BJ (cell line): Measurements from ENCODE around the gene FLG2. TPM values are rescaled to one million over a fixed set of nuclear protein-coding genes. Genes with fewer than 3 reads are reported as not detected.
"Not testable (repeated sequence)": the region's sequence is repeated elsewhere in the genome, so short reads cannot be mapped to it uniquely, and the experiment has no call there.

Experiments used
- CTCF ChIA-PET: fragments of 350-600 bp; formaldehyde crosslinking; extraction: SDS; loops from one replicate; lab custom pipeline; 2021; ENCODE audit warnings: antibody characterized with exemption, inconsistent platforms; lab: Yijun Ruan, JAX
- POLR2A ChIA-PET: fragments of 300-600 bp; sonication (Branson Sonifier 250); formaldehyde crosslinking; extraction: SDS; loops from one replicate; lab custom pipeline; 2021; ENCODE audit warnings: antibody characterized with exemption; lab: Charles Lee
- DNase-seq: peaks from one replicate; pipeline ENCODE4 v3.0.0-alpha.2; 2011; ENCODE audit warnings: low read depth
- H3K27me3 ChIP-seq: 2 replicates; pipeline ENCODE4 v1.6.0; 2011; ENCODE audit warnings: low read length; ENCODE audit not compliant: control insufficient read depth, insufficient read depth
- H3K36me3 ChIP-seq: 2 replicates; pipeline ENCODE4 v1.5.1; 2011; ENCODE audit warnings: low read length; ENCODE audit not compliant: control insufficient read depth, insufficient read depth
- H3K4me3 ChIP-seq: 2 replicates; pipeline ENCODE4 v1.5.1; 2011; ENCODE audit warnings: low read depth, mild to moderate bottlenecking, control low read depth, low read length
- polyA plus RNA-seq: library from polyadenylated mRNA; depleted of rRNA; stranded (reverse); fragments of >200 nt; gene quantifications from 2 replicates; pipeline ENCODE4 v1.2.3, GENCODE V29; 2011; rRNA removed
- small RNA-seq: library from RNA; depleted of rRNA; stranded (forward); fragments of <200 nt; gene quantifications from one replicate; pipeline ENCODE3, GENCODE V24; 2012; ENCODE audit warnings: low replicate concordance, low read depth; ENCODE audit not compliant: insufficient read length

FLG2 gene
- polyA plus RNA-seq, 1 experiment, result not detected

DNA sequence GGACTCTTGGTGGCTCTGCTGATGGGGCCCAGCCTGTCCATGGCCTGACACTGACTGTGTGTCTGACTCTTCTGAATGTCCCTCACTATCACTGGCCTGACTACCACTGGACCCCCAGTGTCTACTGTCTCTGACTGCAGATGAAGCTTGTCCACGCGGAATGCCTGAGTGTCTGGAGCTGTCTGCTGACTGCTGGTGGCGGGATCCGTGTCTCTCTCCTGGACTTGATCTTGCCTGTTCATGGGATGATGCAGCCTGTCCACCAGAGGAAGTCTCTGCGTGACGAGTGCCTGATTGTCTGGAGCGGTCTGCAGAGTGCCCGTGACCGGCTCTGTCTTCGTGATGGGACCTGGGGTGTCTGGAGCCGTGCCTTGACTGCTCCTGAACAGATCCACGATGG, 55.0 kb downstream of the FLG2 start:
- POLR2A ChIA-PET, H3K27me3 ChIP-seq, DNase-seq, H3K36me3 ChIP-seq, CTCF ChIA-PET, H3K4me3 ChIP-seq: not testable (repeated sequence)

DNA sequence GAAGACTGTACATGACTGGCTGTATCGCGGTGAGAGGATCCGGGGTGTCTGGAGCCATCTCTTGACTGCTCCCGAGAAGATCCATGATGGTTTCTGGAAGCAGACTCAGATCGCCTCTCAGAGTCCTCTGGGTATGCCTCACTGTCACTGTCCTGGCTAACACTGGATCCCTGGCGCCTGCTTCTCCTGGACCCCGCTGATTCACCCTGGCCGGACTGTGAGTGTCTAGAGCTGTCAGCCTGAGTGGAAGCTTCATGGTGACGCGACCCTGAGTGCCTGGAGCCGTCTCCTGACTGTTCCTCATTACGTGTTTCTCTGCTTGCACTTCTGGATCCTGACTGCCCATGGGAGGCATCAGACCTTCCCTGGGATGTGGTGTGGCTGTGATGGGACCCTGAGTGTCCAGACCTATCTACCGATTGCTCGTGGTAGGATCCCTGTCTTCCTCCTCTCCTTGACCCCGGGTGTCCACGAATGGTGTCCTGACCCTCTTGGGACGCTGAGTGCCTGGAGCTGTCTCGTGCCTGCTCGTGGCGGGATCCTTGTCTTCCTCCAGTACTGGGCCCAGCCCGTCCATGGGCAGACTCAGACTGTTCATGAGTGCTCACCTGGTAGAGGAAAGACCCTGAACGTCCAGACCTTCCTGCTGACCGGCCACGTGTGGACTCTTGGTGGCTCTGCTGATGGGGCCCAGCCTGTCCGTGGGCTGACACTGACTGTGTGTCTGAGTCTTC, 56.5 kb downstream of the FLG2 start:
- H3K27me3 ChIP-seq, POLR2A ChIA-PET, H3K4me3 ChIP-seq, H3K36me3 ChIP-seq, CTCF ChIA-PET, DNase-seq: not testable (repeated sequence)

Small RNA genes within 50 kb of the gene (small RNA-seq; reads per million reads assigned to genes)
- gene HMGN3P1, result not detected

Other genes with a start within 250 kb of the FLG2 start
- gene TCHH, start 244.6 kb downstream of the FLG2 start, polyA plus RNA-seq, result not detected in 2 replicates
- not detected in 2 replicates for gene RPTN, start 200.8 kb downstream of the FLG2 start, polyA plus RNA-seq
- gene HRNR, start 135.8 kb downstream of the FLG2 start, polyA plus RNA-seq, result not detected in 2 replicates
- gene FLG, start 34.8 kb downstream of the FLG2 start, polyA plus RNA-seq, result not detected in 2 replicates
- gene CRNN, start 54.3 kb upstream of the FLG2 start, polyA plus RNA-seq, result not detected in 2 replicates
- not detected in 2 replicates for gene LCE5A, start 150.8 kb upstream of the FLG2 start, polyA plus RNA-seq
- not detected in 2 replicates for gene CRCT1, start 154.5 kb upstream of the FLG2 start, polyA plus RNA-seq
- not detected in 2 replicates for gene LCE3E, start 206.8 kb upstream of the FLG2 start, polyA plus RNA-seq
- gene LCE3D, start 220.5 kb upstream of the FLG2 start, polyA plus RNA-seq, result not detected in 2 replicates
- gene LCE3C, start 240.2 kb upstream of the FLG2 start, polyA plus RNA-seq, result not detected in 2 replicates